ENCODE results near the gene ASB6.

The ASB6 gene

GRCh38 chr9:129585352-129585751, 56.6 kb downstream of the ASB6 start:
- DNase-seq (ENCODE audit: low spot score) = no peak
- Histone ChIP-seq H3K4me3 (no peak overlapping the region), H3K27ac (no peak overlapping the region)
- TF ChIP-seq, protein P1, sequence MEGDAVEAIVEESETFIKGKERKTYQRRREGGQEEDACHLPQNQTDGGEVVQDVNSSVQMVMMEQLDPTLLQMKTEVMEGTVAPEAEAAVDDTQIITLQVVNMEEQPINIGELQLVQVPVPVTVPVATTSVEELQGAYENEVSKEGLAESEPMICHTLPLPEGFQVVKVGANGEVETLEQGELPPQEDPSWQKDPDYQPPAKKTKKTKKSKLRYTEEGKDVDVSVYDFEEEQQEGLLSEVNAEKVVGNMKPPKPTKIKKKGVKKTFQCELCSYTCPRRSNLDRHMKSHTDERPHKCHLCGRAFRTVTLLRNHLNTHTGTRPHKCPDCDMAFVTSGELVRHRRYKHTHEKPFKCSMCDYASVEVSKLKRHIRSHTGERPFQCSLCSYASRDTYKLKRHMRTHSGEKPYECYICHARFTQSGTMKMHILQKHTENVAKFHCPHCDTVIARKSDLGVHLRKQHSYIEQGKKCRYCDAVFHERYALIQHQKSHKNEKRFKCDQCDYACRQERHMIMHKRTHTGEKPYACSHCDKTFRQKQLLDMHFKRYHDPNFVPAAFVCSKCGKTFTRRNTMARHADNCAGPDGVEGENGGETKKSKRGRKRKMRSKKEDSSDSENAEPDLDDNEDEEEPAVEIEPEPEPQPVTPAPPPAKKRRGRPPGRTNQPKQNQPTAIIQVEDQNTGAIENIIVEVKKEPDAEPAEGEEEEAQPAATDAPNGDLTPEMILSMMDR (IDR thresholded peaks at IDR 0.05) = no peak

All from coronary artery (tissue), 2 donors.